IPS DF 6.9 (cell line): ENCODE results near the gene ZNF107.
A peak's percentile ranks its signal among the peaks of the same experiment; 100 is the strongest.
"Not testable (repeated sequence)": the region's sequence is repeated elsewhere in the genome, so short reads cannot be mapped to it uniquely, and the experiment has no call there.

Experiments
- DNase-seq: peaks from one replicate; pipeline ENCODE4 v3.0.0-alpha.2; 2013; ENCODE audit warnings: low read depth, low spot score
- H3K27ac ChIP-seq: one replicate; pipeline ENCODE4 v1.5.1; 2013; ENCODE audit warnings: low read length, control low read depth
- H3K27me3 ChIP-seq: 2 replicates; pipeline ENCODE4 v1.6.1; 2013; ENCODE audit warnings: mild to moderate bottlenecking, low read length; ENCODE audit not compliant: control insufficient read depth, insufficient read depth
- H3K36me3 ChIP-seq: 2 replicates; pipeline ENCODE4 v1.6.1; 2013; ENCODE audit warnings: low read length; ENCODE audit not compliant: control insufficient read depth, insufficient read depth
- H3K4me1 ChIP-seq: 2 replicates; pipeline ENCODE4 v1.6.1; 2013; ENCODE audit warnings: low read length; ENCODE audit not compliant: control insufficient read depth, insufficient read depth
- H3K4me3 ChIP-seq: 2 replicates; pipeline ENCODE4 v1.5.1; 2013; ENCODE audit warnings: mild to moderate bottlenecking, low read length
- H3K9me3 ChIP-seq: 2 replicates; pipeline ENCODE4 v1.6.1; 2013; ENCODE audit warnings: low read length, inconsistent platforms; ENCODE audit not compliant: control insufficient read depth, insufficient read depth
- WGBS: extraction: QIAGEN DNeasy Blood & Tissue Kit; methylation state at CpG from one replicate; pipeline ENCODE4 v1.1.7; 2013; ENCODE audit warnings: mixed read lengths, missing lambda C conversion rate; ENCODE audit not compliant: insufficient read length, insufficient coverage; 5-methylcytosine and 5-hydroxymethylcytosine counted together

ZNF107 gene

DNA sequence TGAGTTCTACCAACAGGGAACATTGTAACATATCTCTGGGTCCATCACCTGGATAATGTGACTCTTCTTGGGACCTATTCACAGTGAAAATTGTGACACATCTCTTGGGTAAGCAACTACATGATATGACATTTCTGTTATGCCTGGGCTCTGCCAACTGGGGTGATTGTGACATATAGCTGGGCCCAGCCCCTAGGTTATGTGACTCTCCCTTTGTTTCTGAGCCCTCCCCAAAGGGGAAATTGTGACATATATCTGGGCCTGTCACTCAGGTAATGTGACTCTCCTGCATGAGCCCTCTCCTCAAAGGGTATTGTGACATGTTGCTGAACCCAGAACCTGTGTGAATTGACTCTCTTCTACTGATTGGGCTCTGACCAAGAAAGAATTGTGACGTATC is 22.4 kb upstream of the ZNF107 start:
- Histone ChIP-seq H3K27ac (no peak overlapping the region), H3K27me3 (no peaks in the 10 kb centered on the region), H3K4me3 (no peak overlapping the region), H3K9me3 (peaks cover 8% of the 10 kb centered on the region), H3K36me3 (no peaks in the 10 kb centered on the region), H3K4me1 (no peaks in the 10 kb centered on the region)
- no peak for DNase-seq
- no CpG with 5 or more reads among the region's 1 CpG for WGBS

DNA sequence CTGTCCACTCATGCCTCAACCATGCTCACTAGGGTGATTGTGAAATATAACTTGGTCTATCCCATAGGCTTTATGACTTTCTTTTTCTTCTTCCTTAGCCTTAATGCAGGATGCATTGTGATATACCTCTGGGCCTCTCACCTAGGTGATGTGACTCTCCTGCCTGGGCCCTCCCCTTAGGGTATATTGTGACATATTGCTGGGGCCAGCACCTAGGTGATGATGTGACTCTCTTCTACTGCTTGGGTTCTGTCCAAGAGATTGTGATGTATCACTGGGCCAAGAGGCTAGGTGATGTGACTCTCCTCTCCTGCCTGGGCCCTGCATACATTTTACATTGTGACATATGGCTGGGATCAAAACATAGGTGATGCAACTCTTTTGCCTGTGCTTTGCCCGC is 14.7 kb upstream of the ZNF107 start:
- DNase-seq = no peak
- WGBS = no CpG with 5 or more reads among the region's 1 CpG
- Histone ChIP-seq H3K9me3 (peaks cover 11% of the 10 kb centered on the region), H3K4me1 (no peaks in the 10 kb centered on the region), H3K4me3 (no peak overlapping the region), H3K36me3 (no peaks in the 10 kb centered on the region), H3K27me3 (no peaks in the 10 kb centered on the region), H3K27ac (no peak overlapping the region)

DNA sequence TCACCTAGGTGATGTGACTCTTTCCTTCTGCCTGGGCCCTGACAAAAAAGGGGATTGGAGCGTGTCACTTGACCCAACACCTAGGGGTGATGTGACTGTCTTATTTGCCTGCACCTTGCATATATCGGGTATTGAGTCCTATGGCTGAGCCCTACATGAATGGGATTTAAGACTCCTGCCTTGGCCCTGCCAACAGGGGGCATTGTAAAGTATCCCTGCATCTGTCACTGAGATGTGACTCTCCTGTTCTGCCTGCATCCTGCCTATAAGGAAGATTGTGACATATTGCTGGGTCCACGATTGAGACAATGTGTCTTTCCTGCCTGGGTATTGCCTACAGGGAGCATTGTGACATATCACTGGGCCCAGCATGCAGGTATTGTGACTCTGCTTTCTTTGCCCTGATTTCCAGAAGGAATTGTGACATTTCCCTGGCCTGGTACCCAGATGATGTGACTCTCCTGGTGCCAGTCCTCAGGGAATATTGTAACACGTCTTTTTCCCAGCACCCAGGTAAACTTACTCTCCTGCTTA is 14.2 kb upstream of the ZNF107 start:
- WGBS = no CpG with 5 or more reads among the region's 4 CpGs
- H3K27ac ChIP-seq = no peak overlapping the region
- H3K36me3 ChIP-seq = no peaks in the 10 kb centered on the region
- no peak overlapping the region for H3K4me3 ChIP-seq
- peaks cover 11% of the 10 kb centered on the region for H3K9me3 ChIP-seq
- H3K27me3 ChIP-seq = no peaks in the 10 kb centered on the region
- no peak for DNase-seq
- no peaks in the 10 kb centered on the region for H3K4me1 ChIP-seq

DNA sequence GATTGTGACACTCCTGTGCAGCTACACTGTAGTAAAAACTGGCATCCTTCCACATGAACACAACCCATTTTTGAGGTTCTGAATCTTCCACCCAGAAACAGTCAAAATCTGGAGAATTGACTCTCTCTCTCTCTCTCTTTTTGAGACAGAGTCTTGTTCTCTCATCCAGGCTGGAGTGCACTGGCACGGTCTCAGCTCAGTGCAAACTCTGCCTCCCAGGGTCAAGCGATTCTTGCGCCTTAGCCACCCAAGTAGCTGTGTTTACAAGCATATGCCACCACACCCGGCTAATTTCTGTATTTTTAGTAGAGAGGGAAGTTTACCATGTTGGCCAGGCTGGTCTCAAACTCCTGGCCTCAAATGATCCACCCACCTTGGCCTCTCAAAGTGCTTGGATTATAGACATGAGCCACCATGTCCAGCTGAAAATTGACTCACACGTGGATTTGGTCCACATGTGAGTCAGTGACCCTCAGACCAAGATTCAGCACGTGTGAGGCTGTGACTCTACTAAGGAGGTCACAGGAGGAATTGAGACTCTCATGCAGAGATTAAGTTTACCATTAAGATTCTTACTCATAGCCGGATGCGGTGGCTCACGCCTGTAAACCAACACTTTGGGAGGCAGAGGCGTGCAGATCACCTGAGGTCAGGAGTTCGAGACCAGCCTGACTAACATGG is 12.1 kb upstream of the ZNF107 start:
- DNase-seq = no peak
- no peak overlapping the region for H3K27ac ChIP-seq
- WGBS = no CpG with 5 or more reads among the region's 11 CpGs
- H3K9me3 ChIP-seq = peaks cover 12% of the 10 kb centered on the region
- H3K4me3 ChIP-seq = no peak overlapping the region
- H3K27me3 ChIP-seq = no peaks in the 10 kb centered on the region
- no peaks in the 10 kb centered on the region for H3K36me3 ChIP-seq
- no peaks in the 10 kb centered on the region for H3K4me1 ChIP-seq

DNA sequence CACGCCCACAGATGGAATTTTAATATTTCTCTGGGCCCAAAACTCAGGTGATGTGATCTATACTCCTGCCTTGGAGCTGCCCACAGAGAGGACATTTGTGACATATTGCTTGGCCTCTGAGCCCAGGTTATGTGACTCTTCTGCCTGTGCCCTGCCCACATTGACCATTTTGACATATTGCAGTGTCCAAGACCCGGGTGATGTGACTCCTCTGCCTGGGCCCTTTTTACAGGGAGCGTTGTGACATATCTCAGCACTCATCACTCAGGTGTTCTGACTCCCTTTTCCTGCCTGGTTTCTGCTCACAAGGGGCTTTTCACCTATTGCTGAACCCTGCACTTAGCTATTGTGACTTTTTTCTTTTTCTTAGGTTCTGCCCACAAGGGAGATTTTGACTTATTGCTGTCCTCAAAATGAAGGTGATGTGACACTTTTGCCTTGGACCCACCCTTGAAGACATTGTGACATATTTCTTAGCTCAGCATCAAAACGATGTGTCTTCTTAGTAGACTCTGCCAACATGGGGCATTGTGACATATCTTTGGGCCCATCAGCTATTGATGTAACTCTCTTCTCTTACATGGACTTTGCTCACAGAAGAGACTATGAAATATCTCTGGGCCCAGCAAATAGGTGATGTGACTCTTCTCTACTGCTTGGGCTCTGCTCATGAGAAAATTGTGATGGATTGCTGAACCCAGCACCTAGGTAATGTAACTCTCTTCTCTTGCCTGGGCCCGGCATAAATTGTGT is 11.0 kb upstream of the ZNF107 start:
- no peak for DNase-seq
- Histone ChIP-seq H3K36me3 (no peaks in the 10 kb centered on the region), H3K9me3 (peaks cover 11% of the 10 kb centered on the region), H3K4me3 (no peak overlapping the region), H3K27me3 (no peaks in the 10 kb centered on the region), H3K27ac (no peak overlapping the region), H3K4me1 (no peaks in the 10 kb centered on the region)
- no CpG with 5 or more reads among the region's 5 CpGs for WGBS

DNA sequence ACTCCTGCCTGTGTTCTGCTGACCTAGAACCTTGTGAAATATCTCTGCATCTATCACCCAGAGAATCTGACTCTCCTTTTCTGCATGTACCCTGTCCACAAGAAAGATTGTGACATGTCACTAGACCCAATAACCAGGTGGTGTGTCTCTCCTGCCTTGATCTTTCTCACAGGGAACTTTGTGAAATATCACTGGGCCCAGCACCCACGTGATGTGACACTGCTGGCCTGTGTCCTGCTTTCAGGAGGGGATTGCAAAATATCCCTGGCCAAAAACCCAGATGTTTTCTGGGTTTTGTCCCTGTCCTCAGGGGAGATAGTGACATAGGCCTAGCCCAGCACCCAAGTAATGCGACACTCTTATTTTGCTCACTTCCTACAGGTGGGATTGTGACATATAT is 10.1 kb upstream of the ZNF107 start:
- Histone ChIP-seq H3K9me3 (peaks cover 10% of the 10 kb centered on the region), H3K27ac (no peak overlapping the region), H3K4me1 (no peaks in the 10 kb centered on the region), H3K36me3 (no peaks in the 10 kb centered on the region), H3K27me3 (no peaks in the 10 kb centered on the region), H3K4me3 (no peak overlapping the region)
- no peak for DNase-seq
- no CpG with 5 or more reads among the region's 2 CpGs for WGBS

DNA sequence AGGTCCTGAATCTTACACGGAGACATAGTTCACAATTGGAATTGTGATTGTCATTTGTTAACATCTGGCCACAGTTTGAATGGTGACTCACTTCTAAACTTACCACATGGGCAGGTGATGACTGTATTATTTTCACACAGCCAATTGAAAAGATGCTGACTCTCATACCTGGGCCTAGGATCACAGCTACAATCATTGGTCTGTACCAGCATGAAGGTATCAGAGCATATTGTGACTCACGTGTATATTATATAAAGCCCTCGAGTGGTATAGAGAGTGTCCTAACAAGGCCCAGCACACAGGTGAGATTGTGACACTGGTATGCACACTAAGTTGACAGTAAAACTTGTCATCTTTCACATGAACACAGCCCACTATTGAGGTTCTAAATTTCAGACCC is 9.4 kb upstream of the ZNF107 start:
- no CpG with 5 or more reads among the region's 3 CpGs for WGBS

DNA sequence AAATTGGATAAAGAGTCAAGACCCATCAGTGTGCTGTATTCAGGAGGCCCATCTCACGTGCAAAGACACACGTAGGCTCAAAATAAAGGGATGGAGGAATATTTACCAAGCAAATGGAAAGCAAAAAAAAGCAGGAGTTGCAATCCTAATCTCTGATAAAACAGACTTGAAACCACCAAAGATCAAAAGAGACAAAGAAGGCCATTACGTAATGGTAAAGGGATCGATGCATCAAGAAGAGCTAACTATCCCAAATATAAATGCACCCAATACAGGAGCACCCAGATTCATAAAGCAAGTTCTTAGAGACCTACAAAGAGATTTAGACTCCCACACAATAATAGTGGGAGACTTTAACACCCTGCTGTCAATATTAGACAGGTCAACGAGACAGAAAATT is 3.8 kb upstream of the ZNF107 start:
- H3K9me3 ChIP-seq, H3K27me3 ChIP-seq, H3K4me3 ChIP-seq, H3K4me1 ChIP-seq, H3K27ac ChIP-seq, H3K36me3 ChIP-seq, DNase-seq: not testable (repeated sequence)
- no CpG with 5 or more reads among the region's 5 CpGs for WGBS

More for the DNA sequence above, 9.4 kb upstream of the ZNF107 start:
- Histone ChIP-seq H3K27ac (no peak overlapping the region), H3K4me3 (no peak overlapping the region), H3K27me3 (no peaks in the 10 kb centered on the region), H3K36me3 (no peaks in the 10 kb centered on the region), H3K4me1 (no peaks in the 10 kb centered on the region), H3K9me3 (peaks cover 8% of the 10 kb centered on the region)
- DNase-seq = no peak

DNA sequence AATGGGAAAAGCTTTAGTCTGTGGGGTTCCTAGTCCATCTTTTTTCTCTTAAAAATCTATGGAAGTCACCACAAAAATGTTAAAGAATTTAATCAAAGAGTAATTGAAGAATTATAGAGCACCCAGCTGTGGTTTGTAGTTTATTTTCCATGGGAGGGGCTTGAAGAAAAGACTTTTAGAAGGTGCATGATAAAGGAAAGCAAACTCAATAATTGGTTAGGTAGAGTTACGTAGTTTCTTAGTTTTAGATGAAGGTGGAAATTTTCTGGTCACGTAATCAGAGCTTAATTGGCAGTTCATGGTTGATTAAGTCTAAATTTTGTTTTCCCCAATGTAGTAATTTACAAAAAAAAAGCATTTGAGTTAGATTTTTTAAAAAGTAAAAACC is 724 bp downstream of the ZNF107 start:
- Histone ChIP-seq H3K36me3 (peaks cover 3% of the 10 kb centered on the region; the same call in 1 of the 2 replicates), H3K27me3 (no peaks in the 10 kb centered on the region), H3K4me1 (no peaks in the 10 kb centered on the region), H3K9me3 (no peaks in the 10 kb centered on the region), H3K4me3 (peak overlapping the region; percentile 88), H3K27ac (no peak overlapping the region)
- DNase-seq = no peak
- no CpG with 5 or more reads among the region's 2 CpGs for WGBS

DNA sequence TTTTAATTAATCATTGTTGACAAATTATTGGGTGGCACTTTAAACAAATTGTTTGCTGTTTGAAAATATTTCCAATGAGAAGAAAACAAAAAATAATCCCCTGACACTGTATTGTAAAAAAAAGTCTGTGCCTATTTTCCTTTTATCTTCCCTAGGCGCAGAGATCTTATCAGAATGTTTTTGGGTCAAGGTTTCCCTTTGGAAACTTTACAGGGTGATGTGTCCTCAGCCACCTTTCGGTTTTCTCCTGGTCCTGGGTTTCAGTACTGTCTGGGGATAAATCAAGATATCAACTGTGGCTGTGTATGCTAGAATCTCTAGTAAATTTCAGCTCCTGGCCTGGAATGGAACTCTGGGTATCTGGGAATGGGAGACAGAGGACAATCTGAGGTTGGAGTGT is 1.4 kb downstream of the ZNF107 start:
- Histone ChIP-seq H3K4me3 (no peak overlapping the region), H3K36me3 (peaks cover 3% of the 10 kb centered on the region; the same call in 1 of the 2 replicates), H3K9me3 (no peaks in the 10 kb centered on the region), H3K27me3 (no peaks in the 10 kb centered on the region), H3K27ac (no peak overlapping the region), H3K4me1 (no peaks in the 10 kb centered on the region)
- WGBS = no CpG with 5 or more reads among the region's 2 CpGs
- no peak for DNase-seq
